K562 (cell line): Measurements from ENCODE around the gene PSMB7. TPM values are rescaled to one million over a fixed set of nuclear protein-coding genes. Genes with fewer than 3 reads are reported as not detected.

Experiments
- ATAC-seq: fragments of 200-7000 bp; cut with Tn5 transposase; 3 replicates; pipeline ENCODE4 v1.9.1; 2020; ENCODE audit warnings: moderate library complexity
- BruUV-seq: library from RNA; stranded (reverse); fragments of 400-500 nt; replicated peaks from 2 replicates; lab custom pipeline; 2021; lab: Mats Ljungman, UMichigan
- CTCF ChIA-PET: fragments of 300-600 bp; formaldehyde crosslinking; extraction: SDS; loops from one replicate; lab custom pipeline; 2021; ENCODE audit warnings: low intra/inter-chr PET ratio; lab: Yijun Ruan, JAX
- POLR2A ChIA-PET: fragments of 300-600, 350-650 bp; sonication (Branson Sonifier 250); formaldehyde crosslinking; extraction: SDS; loops from one replicate; lab custom pipeline; 2021; ENCODE audit warnings: antibody characterized with exemption, inconsistent platforms; lab: Yijun Ruan, JAX
- DNase-seq, 4 experiments: peaks; one replicate each; pipeline versions ENCODE4 v3.0.0 to v3.0.0-alpha.2; 2011 to 2018; ENCODE audit warnings: low spot score in 3 of 4, mixed read lengths in 3 of 4; ENCODE audit errors: extremely low read depth in 1 of 4
- FAIRE-seq: peaks from 2 replicates; lab custom pipeline; 2011; peaks lifted over from hg19 to GRCh38; lab: Jason Lieb, UNC
- H2AFZ ChIP-seq: 2 replicates; pipeline ENCODE4 v1.6.0; 2011; ENCODE audit warnings: low read depth, low read length, control low read depth, inconsistent platforms
- H3K27ac ChIP-seq: fragments of 200-600 bp; 3 replicates; pipeline ENCODE4 v1.8.0; 2011; ENCODE audit warnings: low read depth, mild to moderate bottlenecking, control low read depth, inconsistent platforms, low read length, moderate library complexity, mixed read lengths; ENCODE audit errors: extremely low read depth
- H3K27me3 ChIP-seq, 2 experiments: fragments of 300-600 bp in 1 of 2; 2 replicates in 1 of 2; 3 replicates in 1 of 2; pipeline versions ENCODE4 v1.6.0 to v1.8.0; 2011; ENCODE audit warnings: inconsistent platforms in 2 of 2, low read length in 2 of 2, mild to moderate bottlenecking in 1 of 2, mixed read lengths in 1 of 2, moderate library complexity in 1 of 2; ENCODE audit not compliant: control insufficient read depth in 2 of 2, insufficient read depth in 2 of 2
- H3K36me3 ChIP-seq: fragments of 300-600 bp; 3 replicates; pipeline ENCODE4 v1.8.0; 2011; ENCODE audit warnings: mild to moderate bottlenecking, low read length, inconsistent platforms; ENCODE audit not compliant: control insufficient read depth, insufficient read depth
- H3K4me1 ChIP-seq, 2 experiments: fragments of 200-600 bp in 1 of 2; replicated peaks in 1 of 2; 2 replicates in 1 of 2; 3 replicates in 1 of 2; pipeline versions ENCODE4 v1.5.1 to v1.8.0; 2011; ENCODE audit warnings: inconsistent platforms in 2 of 2, low read length in 2 of 2, mild to moderate bottlenecking in 1 of 2, mixed read lengths in 1 of 2, moderate library complexity in 1 of 2; ENCODE audit not compliant: control insufficient read depth in 2 of 2, insufficient read depth in 2 of 2
- H3K4me2 ChIP-seq: 2 replicates; pipeline ENCODE4 v1.6.1; 2011; ENCODE audit warnings: low read length, control low read depth, inconsistent platforms, mixed read lengths; ENCODE audit not compliant: insufficient read depth
- H3K4me3 ChIP-seq: fragments of 200-600 bp; sonication (generic), shearing (Covaris generic); 2 replicates; pipeline ENCODE4 v1.5.1; 2016; ENCODE audit warnings: control low read depth, inconsistent platforms
- H3K79me2 ChIP-seq: fragments of 200-600 bp; 3 replicates; pipeline ENCODE4 v1.8.0; 2011; ENCODE audit warnings: low read length, inconsistent platforms; ENCODE audit not compliant: control insufficient read depth, insufficient read depth
- H3K9ac ChIP-seq, 2 experiments: 2 replicates each; pipeline versions ENCODE4 v1.6.0 to v1.6.1; 2011; ENCODE audit warnings: low read depth in 2 of 2, low read length in 2 of 2, control low read depth in 1 of 2, inconsistent platforms in 1 of 2, mild to moderate bottlenecking in 1 of 2, mixed read lengths in 1 of 2; ENCODE audit not compliant: insufficient read depth in 1 of 2
- H3K9me1 ChIP-seq: one replicate; pipeline ENCODE4 v1.6.0; 2011; ENCODE audit warnings: inconsistent platforms, mild to moderate bottlenecking, low read length, moderate library complexity; ENCODE audit not compliant: control insufficient read depth, insufficient read depth
- H3K9me3 ChIP-seq: replicated peaks from 2 replicates; pipeline ENCODE4 v1.5.1; 2011; ENCODE audit warnings: low read depth, low read length, inconsistent platforms; ENCODE audit not compliant: control insufficient read depth, insufficient read depth
- H4K20me1 ChIP-seq: replicated peaks from 2 replicates; pipeline ENCODE4 v1.6.1; 2011; ENCODE audit warnings: low read length, inconsistent platforms, mixed read lengths; ENCODE audit not compliant: control insufficient read depth, insufficient read depth
- BRF1 ChIP-seq: IDR thresholded peaks from 3 replicates; pipeline ENCODE4 v1.6.1; 2011; ENCODE audit warnings: borderline replicate concordance, mild to moderate bottlenecking; ENCODE audit not compliant: insufficient read length; ENCODE audit errors: extremely low read depth
- POLR2G ChIP-seq: fragments of 200-400 bp; formaldehyde crosslinking; IDR thresholded peaks from 2 replicates; pipeline ENCODE4 v1.6.1; 2017; ENCODE audit warnings: low read depth, mild to moderate bottlenecking, antibody characterized with exemption, low read length, moderate library complexity
- SP2 ChIP-seq: IDR thresholded peaks from 2 replicates; pipeline ENCODE4 v1.6.1; 2011; ENCODE audit warnings: mild to moderate bottlenecking, low read depth, low read length, moderate library complexity; ENCODE audit not compliant: poor library complexity, severe bottlenecking; ENCODE audit errors: extremely low read depth
- ZBTB33 ChIP-seq: sonication (generic); formaldehyde crosslinking; IDR thresholded peaks from 2 replicates; pipeline ENCODE4 v1.8.1; 2023; ENCODE audit warnings: mild to moderate bottlenecking, missing genetic modification reagents
- ZNF282 ChIP-seq: sonication (generic); formaldehyde crosslinking; IDR thresholded peaks from 2 replicates; pipeline ENCODE4 v1.8.1; 2023; ENCODE audit warnings: missing genetic modification reagents
- whole genome bisulfite sequencing: fragments of 100-300 bp; shearing (Covaris generic); methylation state at CpG from one replicate; pipeline ENCODE4 v1.1.6; 2016; ENCODE audit warnings: low coverage, mixed read lengths; ENCODE audit not compliant: insufficient coverage; ENCODE audit errors: missing lambda C conversion rate; 5-methylcytosine and 5-hydroxymethylcytosine counted together
- in situ Hi-C: fragments of 300-500 bp; cut with MboI; formaldehyde crosslinking; loops from 4 replicates; pipeline ENCODE4 v1.15.0; 2018; ENCODE audit warnings: inconsistent platforms, mixed read lengths
- intact Hi-C: fragments of 100-400 bp; cut with micrococcal nuclease; formaldehyde crosslinking; loops from 2 replicates; pipeline ENCODE4 v1.14.2; 2022
- polyA plus RNA-seq, 8 experiments: library from polyadenylated mRNA; depleted of rRNA in 4 of 8; stranded (reverse) in 5 of 8; unstranded in 3 of 8; fragments of >200 nt; fragmentation: Nextera tagmentation in 2 of 8; fragmentation: Illumina TruSeq in 1 of 8; extraction: Ambion mirVana in 2 of 8; extraction: Trizol in 1 of 8; gene quantifications; 2 replicates each; pipeline versions ENCODE4 v1.2.1 to v1.2.3, GENCODE V29; 2011 to 2014; ENCODE audit warnings: inconsistent platforms in 1 of 8, missing spikeins in 1 of 8
- total RNA-seq, 7 experiments: library from RNA; depleted of rRNA in 6 of 7; stranded (reverse); fragments of >200 nt in 6 of 7; fragmentation: Illumina TruSeq in 2 of 7; extraction: Trizol in 2 of 7; gene quantifications; 2 replicates each; pipeline versions ENCODE4 v1.2.1 to v1.2.3, GENCODE V29; 2011 to 2021; ENCODE audit warnings: low replicate concordance in 1 of 7

PSMB7 gene
- total and polyA plus RNA-seq, 9 of the 15 experiments (the other 6 are each of a cell fraction or from before 2014, with no cell fraction given), result 321 to 978 (median 407) TPM

- POLR2A ChIA-PET, result interaction anchor here (0.6 to 1.0 kb wide), 2 partner anchors 11 to 129 kb away, joined by 3 read pairs; no protein-coding TSS in a partner anchor
- no peak for FAIRE-seq
- peaks cover 56% of the 10 kb centered on the region; the same call in 2 of the 3 replicates for H3K36me3 ChIP-seq
Measured at GRCh38 chr9:124346347-124347163, 68.7 kb downstream of the PSMB7 start.

GRCh38 chr9:124345751-124346281 lies 69.4 kb downstream of the PSMB7 start:
- FAIRE-seq (no peak), DNase-seq (no peak), ATAC-seq (no peak)
- ChIA-PET CTCF (no interaction called here), POLR2A (interaction anchor here (0.7 to 0.9 kb wide), 2 partner anchors 9 to 13 kb away, joined by 3 to 4 read pairs; no protein-coding TSS in a partner anchor)
- Histone ChIP-seq H3K4me3 (no peak overlapping the region), H4K20me1 (peaks cover 4% of the 10 kb centered on the region; the same call in 1 of the 2 replicates), H3K36me3 (peaks cover 48% of the 10 kb centered on the region; the same call in 2 of the 3 replicates), H2AFZ (no peak overlapping the region), H3K4me1 (peaks cover 0 to 38% of the 10 kb centered on the region in 2 experiments; a peak in 3 of 5 replicates), H3K9ac (0 out of 4 replicates have a peak overlapping the region, but pooled peaks of 1 of the 2 experiments have one; percentile 48), H3K27ac (no peak overlapping the region), H3K27me3 (no peaks in the 10 kb centered on the region), H3K79me2 (no peaks in the 10 kb centered on the region), H3K9me3 (no peaks in the 10 kb centered on the region), H3K4me2 (no peak overlapping the region), H3K9me1 (peaks cover 3% of the 10 kb centered on the region)
- in situ Hi-C loops (no loop called here), intact Hi-C loops (no loop called here)
- no TSS peak for BruUV-seq
- WGBS, result 83% methylated on average over 9 of the region's 9 CpGs
- TF ChIP-seq SP2, result no peak
- no peak for TF ChIP-seq ZBTB33 (CRISPR knock-in tag)
- TF ChIP-seq ZNF282 (CRISPR knock-in tag), result no peak

More at GRCh38 chr9:124346347-124347163, 68.7 kb downstream of the PSMB7 start:
- H3K79me2 ChIP-seq, result no peaks in the 10 kb centered on the region
- no peak overlapping the region for H2AFZ ChIP-seq
- ATAC-seq (no peak; the same call in 2 of the 3 replicates), DNase-seq (no peak)
- BruUV-seq, result no TSS peak
- H3K9me1 ChIP-seq, result peaks cover 3% of the 10 kb centered on the region
- H3K27ac ChIP-seq, result no peak overlapping the region
- TF ChIP-seq BRF1, result no peak
- peak; percentile 46; the same call in 1 of the 2 replicates for TF ChIP-seq POLR2G
- H3K9ac ChIP-seq, result 0 out of 4 replicates have a peak overlapping the region, but pooled peaks of 1 of the 2 experiments have one; percentile 48
- H3K27me3 ChIP-seq, result no peaks in the 10 kb centered on the region
- H3K9me3 ChIP-seq, result no peaks in the 10 kb centered on the region
- H3K4me1 ChIP-seq, result peaks cover 0 to 36% of the 10 kb centered on the region in 2 experiments; a peak in 3 of 5 replicates
- H4K20me1 ChIP-seq, result peaks cover 4% of the 10 kb centered on the region; the same call in 1 of the 2 replicates
- in situ Hi-C loops (no loop called here), intact Hi-C loops (no loop called here)
- no peak overlapping the region for H3K4me2 ChIP-seq
- CTCF ChIA-PET, result no interaction called here
- no peak overlapping the region for H3K4me3 ChIP-seq
- 92% methylated on average over 23 of the region's 34 CpGs for WGBS
